Liver (tissue), 3 donors: Measurements from ENCODE around the gene PDE3B.

Source experiments
- ATF3 ChIP-seq: IDR thresholded peaks from 2 replicates; pipeline ENCODE4 v1.6.1; 2016; ENCODE audit warnings: antibody characterized with exemption
- CTCF ChIP-seq: fragments of 150-350 bp; IDR thresholded peaks from 2 replicates; pipeline ENCODE4 v1.5.1; 2017; ENCODE audit warnings: improper control_type of control experiment, low read depth, low read length; ENCODE audit not compliant: missing input control
- EGR1 ChIP-seq, 2 donors: IDR thresholded peaks; 2 replicates each; pipeline ENCODE4 v1.6.1; 2016 to 2018; ENCODE audit warnings: antibody characterized with exemption in 2 of 2, low read depth in 2 of 2
- GABPA ChIP-seq, 2 donors: IDR thresholded peaks in 1 of 2; conservative IDR thresholded peaks in 1 of 2; 2 replicates each; pipeline ENCODE4 v1.6.1; 2016; ENCODE audit warnings: antibody characterized with exemption in 2 of 2, mild to moderate bottlenecking in 1 of 2, moderate library complexity in 1 of 2
- MAX ChIP-seq: IDR thresholded peaks from 2 replicates; pipeline ENCODE4 v1.6.1; 2016; ENCODE audit warnings: antibody characterized with exemption
- RAD21 ChIP-seq, 2 donors: IDR thresholded peaks; 2 replicates each; pipeline ENCODE4 v1.6.1; 2016; ENCODE audit warnings: antibody characterized with exemption in 2 of 2, mild to moderate bottlenecking in 2 of 2
- REST ChIP-seq: IDR thresholded peaks from 2 replicates; pipeline ENCODE4 v1.6.1; 2016; ENCODE audit warnings: antibody characterized with exemption, mild to moderate bottlenecking
- RXRA ChIP-seq, 2 donors: IDR thresholded peaks; 2 replicates each; pipeline ENCODE4 v1.6.1; 2017 to 2018; ENCODE audit warnings: antibody characterized with exemption in 2 of 2, mild to moderate bottlenecking in 1 of 2
- TAF1 ChIP-seq: conservative IDR thresholded peaks from 2 replicates; pipeline ENCODE4 v1.6.1; 2016; ENCODE audit warnings: antibody characterized with exemption, mild to moderate bottlenecking
- YY1 ChIP-seq: IDR thresholded peaks from 2 replicates; pipeline ENCODE4 v1.6.1; 2016; ENCODE audit warnings: antibody characterized with exemption, mild to moderate bottlenecking
- ZBTB33 ChIP-seq: IDR thresholded peaks from 2 replicates; pipeline ENCODE4 v1.6.1; 2016; ENCODE audit warnings: antibody characterized with exemption
- donor health status: healthy.
- donor health status: healthy.

GRCh38 chr11:14902650-14903350 lies 259.2 kb downstream of the PDE3B start:
- TF ChIP-seq CTCF (no peak), MAX (no peak), ZBTB33 (no peak), TAF1 (no peak), GABPA (IDR thresholded peaks at IDR 0.05 in 1 of 2, conservative IDR thresholded peaks at IDR 0.05 in 1 of 2) (no peak), RAD21 (IDR thresholded peaks at IDR 0.05) (no peak), YY1 (no peak), EGR1 (IDR thresholded peaks at IDR 0.05; ENCODE audit: low read depth in 2 of 2) (no peak), ATF3 (no peak), REST (no peak), RXRA (IDR thresholded peaks at IDR 0.05) (no peak)
